Measurements from ENCODE around the gene FAM3B.

GRCh38 chr21:41368735-41369104, 52.1 kb downstream of the FAM3B start:
- TF ChIP-seq FOXM1 (IDR thresholded peaks at IDR 0.05; ENCODE audit: borderline replicate concordance) (no peak), ELF4 (IDR thresholded peaks at IDR 0.05) (no peak), SUZ12 (IDR thresholded peaks at IDR 0.05) (no peak), PKNOX1 (IDR thresholded peaks at IDR 0.05) (no peak), ZNF384 (IDR thresholded peaks at IDR 0.05) (no peak), NFRKB (IDR thresholded peaks at IDR 0.05) (no peak), BHLHE40 (IDR thresholded peaks at IDR 0.05; ENCODE audit: borderline replicate concordance) (no peak), HDGF (IDR thresholded peaks at IDR 0.05; ENCODE audit: borderline replicate concordance) (no peak), ARNT (IDR thresholded peaks at IDR 0.05) (no peak), TARDBP (IDR thresholded peaks at IDR 0.05) (no peak), FOXK2 (IDR thresholded peaks at IDR 0.05) (no peak)

Measured in HEK293T (cell line).